ENCODE results near the gene TSKU. TPM values are rescaled to one million over a fixed set of nuclear protein-coding genes. Genes with fewer than 3 reads are reported as not detected.

The TSKU gene
- total RNA-seq, 1 donor from 2014 or later = 42.3 TPM

DNA sequence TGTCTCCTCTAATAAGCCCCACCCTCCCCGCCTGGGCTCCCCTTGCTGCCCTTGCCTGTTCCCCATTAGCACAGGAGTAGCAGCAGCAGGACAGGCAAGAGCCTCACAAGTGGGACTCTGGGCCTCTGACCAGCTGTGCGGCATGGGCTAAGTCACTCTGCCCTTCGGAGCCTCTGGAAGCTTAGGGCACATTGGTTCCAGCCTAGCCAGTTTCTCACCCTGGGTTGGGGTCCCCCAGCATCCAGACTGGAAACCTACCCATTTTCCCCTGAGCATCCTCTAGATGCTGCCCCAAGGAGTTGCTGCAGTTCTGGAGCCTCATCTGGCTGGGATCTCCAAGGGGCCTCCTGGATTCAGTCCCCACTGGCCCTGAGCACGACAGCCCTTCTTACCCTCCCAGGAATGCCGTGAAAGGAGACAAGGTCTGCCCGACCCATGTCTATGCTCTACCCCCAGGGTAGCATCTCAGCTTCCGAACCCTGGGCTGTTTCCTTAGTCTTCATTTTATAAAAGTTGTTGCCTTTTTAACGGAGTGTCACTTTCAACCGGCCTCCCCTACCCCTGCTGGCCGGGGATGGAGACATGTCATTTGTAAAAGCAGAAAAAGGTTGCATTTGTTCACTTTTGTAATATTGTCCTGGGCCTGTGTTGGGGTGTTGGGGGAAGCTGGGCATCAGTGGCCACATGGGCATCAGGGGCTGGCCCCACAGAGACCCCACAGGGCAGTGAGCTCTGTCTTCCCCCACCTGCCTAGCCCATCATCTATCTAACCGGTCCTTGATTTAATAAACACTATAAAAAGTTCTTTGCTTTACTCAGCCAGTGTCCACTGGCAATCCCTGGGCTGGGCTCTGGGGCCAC lies 14.4 kb downstream of the TSKU start:
- no peak overlapping the region for H3K4me3 Mint-ChIP-seq (ENCODE audit: unreplicated experiment)
- no peaks in the 10 kb centered on the region for H3K9me3 Mint-ChIP-seq (ENCODE audit: low read depth)
- H3K27ac Mint-ChIP-seq (ENCODE audit: unreplicated experiment) = no peak overlapping the region
- peaks cover 6% of the 10 kb centered on the region for H3K36me3 Mint-ChIP-seq (ENCODE audit: low read depth)
- H3K27me3 Mint-ChIP-seq (ENCODE audit: low read depth) = no peaks in the 10 kb centered on the region
- H3K4me1 Mint-ChIP-seq (ENCODE audit: low read depth) = peaks cover 48% of the 10 kb centered on the region
- no peak for DNase-seq (ENCODE audit: low spot score)
- TF ChIP-seq, protein P1, sequence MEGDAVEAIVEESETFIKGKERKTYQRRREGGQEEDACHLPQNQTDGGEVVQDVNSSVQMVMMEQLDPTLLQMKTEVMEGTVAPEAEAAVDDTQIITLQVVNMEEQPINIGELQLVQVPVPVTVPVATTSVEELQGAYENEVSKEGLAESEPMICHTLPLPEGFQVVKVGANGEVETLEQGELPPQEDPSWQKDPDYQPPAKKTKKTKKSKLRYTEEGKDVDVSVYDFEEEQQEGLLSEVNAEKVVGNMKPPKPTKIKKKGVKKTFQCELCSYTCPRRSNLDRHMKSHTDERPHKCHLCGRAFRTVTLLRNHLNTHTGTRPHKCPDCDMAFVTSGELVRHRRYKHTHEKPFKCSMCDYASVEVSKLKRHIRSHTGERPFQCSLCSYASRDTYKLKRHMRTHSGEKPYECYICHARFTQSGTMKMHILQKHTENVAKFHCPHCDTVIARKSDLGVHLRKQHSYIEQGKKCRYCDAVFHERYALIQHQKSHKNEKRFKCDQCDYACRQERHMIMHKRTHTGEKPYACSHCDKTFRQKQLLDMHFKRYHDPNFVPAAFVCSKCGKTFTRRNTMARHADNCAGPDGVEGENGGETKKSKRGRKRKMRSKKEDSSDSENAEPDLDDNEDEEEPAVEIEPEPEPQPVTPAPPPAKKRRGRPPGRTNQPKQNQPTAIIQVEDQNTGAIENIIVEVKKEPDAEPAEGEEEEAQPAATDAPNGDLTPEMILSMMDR (IDR thresholded peaks at IDR 0.05) = no peak

DNA sequence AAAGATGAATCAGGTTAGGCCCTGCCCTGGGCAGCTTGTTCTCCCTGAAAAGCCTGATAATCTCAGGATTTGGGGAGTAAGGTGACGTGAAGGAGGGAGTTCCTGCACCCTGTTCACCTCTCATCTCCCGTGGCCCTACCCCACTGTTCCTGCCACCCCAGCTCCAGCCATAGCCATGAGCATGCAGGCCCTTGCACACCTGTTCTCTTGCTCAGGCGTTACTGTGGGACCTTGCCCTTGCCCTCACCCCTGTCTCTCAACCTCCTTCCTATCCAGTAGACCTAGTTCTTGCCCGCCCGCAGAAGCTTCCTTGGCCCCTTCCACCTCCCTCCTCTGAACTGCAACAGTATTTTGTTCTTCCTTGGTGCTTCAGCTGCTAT lies 15.0 kb downstream of the TSKU start:
- peaks cover 6% of the 10 kb centered on the region for H3K36me3 Mint-ChIP-seq (ENCODE audit: low read depth)
- no peak overlapping the region for H3K4me3 Mint-ChIP-seq (ENCODE audit: unreplicated experiment)
- DNase-seq (ENCODE audit: low spot score) = no peak
- TF ChIP-seq, protein P1 (IDR thresholded peaks at IDR 0.05) = no peak
- peaks cover 48% of the 10 kb centered on the region for H3K4me1 Mint-ChIP-seq (ENCODE audit: low read depth)
- no peak overlapping the region for H3K27ac Mint-ChIP-seq (ENCODE audit: unreplicated experiment)
- no peaks in the 10 kb centered on the region for H3K27me3 Mint-ChIP-seq (ENCODE audit: low read depth)
- H3K9me3 Mint-ChIP-seq (ENCODE audit: low read depth) = no peaks in the 10 kb centered on the region

DNA sequence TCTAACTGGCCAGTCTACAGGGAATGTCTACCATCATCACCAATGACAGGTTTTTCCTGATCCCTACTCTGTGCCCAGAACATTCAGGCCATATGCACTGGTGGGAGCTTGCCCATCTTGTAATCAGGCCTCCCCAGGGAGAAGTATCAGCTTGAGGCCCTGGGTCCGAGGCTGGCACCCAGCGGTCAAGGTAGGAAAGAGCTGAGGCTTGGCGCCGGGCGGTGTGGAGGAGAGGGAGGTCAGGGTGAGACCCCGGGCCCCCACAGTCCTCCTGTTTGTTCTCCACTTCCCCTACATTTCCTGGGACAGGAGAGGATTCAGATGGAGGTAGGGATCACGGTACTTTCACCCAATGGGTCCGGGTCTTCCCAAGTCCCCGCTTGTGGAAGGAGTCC lies 15.5 kb downstream of the TSKU start:
- H3K36me3 Mint-ChIP-seq (ENCODE audit: low read depth) = peaks cover 6% of the 10 kb centered on the region
- H3K9me3 Mint-ChIP-seq (ENCODE audit: low read depth) = no peaks in the 10 kb centered on the region
- no peaks in the 10 kb centered on the region for H3K27me3 Mint-ChIP-seq (ENCODE audit: low read depth)
- peak overlapping the region; percentile 42 for H3K4me3 Mint-ChIP-seq (ENCODE audit: unreplicated experiment)
- TF ChIP-seq, protein P1 (IDR thresholded peaks at IDR 0.05) = no peak
- peaks cover 48% of the 10 kb centered on the region for H3K4me1 Mint-ChIP-seq (ENCODE audit: low read depth)
- no peak for DNase-seq (ENCODE audit: low spot score)
- no peak overlapping the region for H3K27ac Mint-ChIP-seq (ENCODE audit: unreplicated experiment)

DNA sequence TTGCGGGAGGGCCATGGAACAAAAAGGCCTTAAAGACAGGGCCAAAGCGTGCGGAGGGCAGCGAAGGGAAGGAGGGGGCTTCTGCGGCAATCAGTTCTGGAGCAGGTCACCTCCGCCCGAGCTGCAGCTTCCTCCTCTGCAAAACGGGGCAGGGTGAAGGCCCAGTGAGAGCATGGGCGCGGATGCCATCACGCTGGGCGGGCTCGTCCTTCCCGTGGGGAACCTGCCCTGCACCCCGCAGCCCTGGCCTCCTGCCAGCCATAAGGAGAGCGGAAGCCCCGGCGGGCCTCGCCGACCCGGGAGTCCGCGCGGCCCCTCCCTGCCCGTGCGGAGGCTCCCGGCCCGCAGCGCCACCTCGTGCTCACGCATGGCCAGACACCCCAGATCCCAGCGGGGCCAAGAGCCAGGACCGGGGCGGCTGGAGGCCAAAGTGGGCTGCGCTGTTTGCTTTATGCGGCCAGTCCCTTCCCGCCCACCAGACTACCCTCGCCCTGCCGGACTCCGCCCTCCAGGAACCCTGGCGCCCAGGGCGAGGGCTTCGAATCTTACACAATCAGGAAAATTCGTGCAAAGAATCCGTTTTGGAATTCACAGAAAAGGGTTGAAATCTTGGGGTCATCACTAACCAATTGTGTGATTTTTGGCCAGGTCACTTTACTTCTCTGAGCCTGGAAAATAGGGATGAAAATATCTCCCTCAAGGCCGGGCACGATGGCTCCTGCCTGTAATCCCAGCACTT lies 16.1 kb downstream of the TSKU start:
- H3K27me3 Mint-ChIP-seq (ENCODE audit: low read depth) = no peaks in the 10 kb centered on the region
- H3K9me3 Mint-ChIP-seq (ENCODE audit: low read depth) = no peaks in the 10 kb centered on the region
- TF ChIP-seq, protein P1 (IDR thresholded peaks at IDR 0.05) = peak; percentile 99
- H3K4me1 Mint-ChIP-seq (ENCODE audit: low read depth) = peaks cover 44% of the 10 kb centered on the region
- H3K4me3 Mint-ChIP-seq (ENCODE audit: unreplicated experiment) = peak overlapping the region; percentile 42
- no peak for DNase-seq (ENCODE audit: low spot score)
- H3K36me3 Mint-ChIP-seq (ENCODE audit: low read depth) = peaks cover 6% of the 10 kb centered on the region
- H3K27ac Mint-ChIP-seq (ENCODE audit: unreplicated experiment) = no peak overlapping the region

DNA sequence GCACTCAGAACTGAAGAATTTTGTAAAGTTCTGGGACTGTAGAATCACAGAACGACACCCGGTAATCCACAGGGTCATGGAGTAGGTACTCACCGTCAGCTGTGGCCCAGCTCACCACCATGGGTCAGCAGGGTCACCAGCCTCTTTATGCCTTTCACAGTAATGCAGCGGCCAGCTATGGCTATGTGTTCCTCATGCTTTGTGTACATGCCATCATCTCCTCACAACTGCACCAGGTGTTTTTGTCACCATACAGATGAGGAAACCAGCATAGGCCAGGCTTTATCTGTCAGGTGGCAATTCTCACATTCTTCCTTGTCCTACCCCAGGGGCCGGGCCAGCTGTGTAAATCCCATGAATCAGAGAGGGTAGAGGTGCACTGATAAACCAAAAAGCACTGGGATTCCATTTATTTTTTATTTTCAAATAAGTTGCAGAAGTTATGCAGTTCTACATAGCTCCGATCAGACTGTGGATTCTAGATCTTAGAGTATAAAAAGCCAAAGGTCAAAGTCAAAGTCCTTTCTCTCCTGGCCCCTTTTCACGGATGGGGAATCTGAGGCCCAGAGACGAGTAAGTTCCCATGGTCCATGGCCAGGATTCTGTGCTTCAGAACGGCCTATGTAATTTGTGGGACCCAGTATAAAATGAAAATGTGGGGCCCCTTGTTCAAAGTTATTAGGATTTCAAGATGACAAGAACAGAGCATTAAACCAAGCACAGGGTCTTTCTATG lies 17.5 kb downstream of the TSKU start:
- H3K27me3 Mint-ChIP-seq (ENCODE audit: low read depth) = no peaks in the 10 kb centered on the region

More for the DNA sequence above, 17.5 kb downstream of the TSKU start:
- peaks cover 49% of the 10 kb centered on the region for H3K4me1 Mint-ChIP-seq (ENCODE audit: low read depth)
- no peaks in the 10 kb centered on the region for H3K9me3 Mint-ChIP-seq (ENCODE audit: low read depth)
- TF ChIP-seq, protein P1 (IDR thresholded peaks at IDR 0.05) = no peak
- no peak overlapping the region for H3K4me3 Mint-ChIP-seq (ENCODE audit: unreplicated experiment)
- peaks cover 6% of the 10 kb centered on the region for H3K36me3 Mint-ChIP-seq (ENCODE audit: low read depth)
- no peak for DNase-seq (ENCODE audit: low spot score)
- no peak overlapping the region for H3K27ac Mint-ChIP-seq (ENCODE audit: unreplicated experiment)
